AG04449 (cell line): ENCODE measurements around the gene RUSF1.

ENCODE experiments used
- CTCF ChIA-PET: fragments of 350-600 bp; formaldehyde crosslinking; extraction: SDS; loops from one replicate; lab custom pipeline; 2021; ENCODE audit warnings: antibody characterized with exemption; lab: Yijun Ruan, JAX
- POLR2A ChIA-PET: fragments of 400-600, 350-600 bp; formaldehyde crosslinking; extraction: SDS; loops from one replicate; lab custom pipeline; 2020; ENCODE audit warnings: antibody characterized with exemption, inconsistent platforms; lab: Yijun Ruan, JAX
- DNase-seq: peaks from one replicate; pipeline ENCODE4 v3.0.0-alpha.2; 2010; ENCODE audit warnings: low read depth, low spot score
- H3K4me3 ChIP-seq: 2 replicates; pipeline ENCODE4 v1.5.1; 2011; ENCODE audit warnings: low read depth, mild to moderate bottlenecking, control low read depth, low read length
- CTCF ChIP-seq: IDR thresholded peaks from one replicate; pipeline ENCODE4 v1.5.1; 2011; ENCODE audit warnings: mild to moderate bottlenecking, moderate library complexity, low read length, control low read depth, inconsistent platforms; ENCODE audit not compliant: insufficient read depth; ENCODE audit errors: missing control alignments

RUSF1 gene

GRCh38 chr16:31467858-31468257 is 40.3 kb downstream of the RUSF1 start:
- CTCF ChIA-PET, result interaction anchor here (5.7 kb wide), 1 partner anchor 8 kb away, joined by 86 read pairs; the partner anchor contains the start of gene ARMC5
- no peak for DNase-seq
- POLR2A ChIA-PET, result no interaction called here
- no peak for TF ChIP-seq CTCF
- no peak overlapping the region for H3K4me3 ChIP-seq

DNA sequence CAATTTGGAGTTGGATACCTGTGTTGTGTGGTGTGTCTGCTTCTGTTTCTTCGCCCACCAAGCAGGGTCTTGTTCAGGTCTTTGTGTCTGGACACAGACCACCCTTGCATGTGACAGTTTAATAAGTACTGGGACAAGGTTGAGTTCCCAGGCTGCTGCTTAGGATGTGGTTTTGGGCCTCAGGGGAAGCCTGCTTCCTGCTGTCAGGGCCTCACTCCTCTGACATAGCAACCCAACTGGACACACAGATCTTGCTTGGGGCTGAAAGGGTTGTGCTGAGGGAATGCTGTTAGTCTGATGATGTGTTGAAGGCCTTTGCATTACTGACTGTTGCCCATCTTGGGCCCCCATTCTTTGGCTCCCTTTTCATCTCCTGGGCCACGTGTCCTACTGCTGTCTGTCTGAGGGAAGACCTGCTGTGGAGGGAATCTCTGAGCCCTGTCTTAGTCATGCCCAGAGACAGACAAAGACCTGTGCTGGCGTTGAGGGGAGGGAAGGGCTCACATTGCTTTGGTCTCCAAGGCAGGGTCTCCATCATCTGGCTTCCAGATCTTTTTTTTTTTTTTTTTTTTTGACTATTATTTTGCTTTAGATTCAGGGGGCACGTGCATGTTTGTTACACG is 40.9 kb downstream of the RUSF1 start:
- CTCF ChIA-PET, result no interaction called here
- POLR2A ChIA-PET, result no interaction called here
- DNase-seq, result no peak
- no peak overlapping the region for H3K4me3 ChIP-seq
- TF ChIP-seq CTCF, result no peak

DNA sequence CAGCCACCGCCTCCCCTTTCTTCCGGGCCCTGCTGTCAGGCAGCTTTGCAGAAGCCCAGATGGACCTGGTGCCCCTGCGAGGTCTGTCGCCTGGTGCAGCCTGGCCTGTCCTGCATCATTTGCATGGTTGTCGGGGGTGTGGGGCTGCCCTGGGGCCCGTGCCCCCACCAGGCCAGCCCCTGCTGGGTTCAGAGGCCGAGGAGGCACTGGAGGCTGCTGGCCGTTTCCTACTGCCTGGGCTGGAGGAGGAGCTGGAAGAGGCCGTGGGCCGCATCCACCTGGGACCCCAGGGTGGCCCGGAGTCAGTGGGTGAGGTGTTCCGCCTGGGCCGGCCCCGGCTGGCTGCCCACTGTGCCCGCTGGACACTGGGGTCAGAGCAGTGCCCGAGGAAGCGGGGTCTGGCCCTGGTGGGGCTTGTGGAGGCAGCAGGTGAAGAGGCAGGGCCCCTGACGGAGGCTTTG is 41.8 kb downstream of the RUSF1 start:
- CTCF ChIA-PET, result no interaction called here
- no peak overlapping the region for H3K4me3 ChIP-seq
- POLR2A ChIA-PET, result no interaction called here
- DNase-seq, result no peak
- TF ChIP-seq CTCF, result no peak

GRCh38 chr16:31465788-31466370 is 42.3 kb downstream of the RUSF1 start:
- ChIA-PET POLR2A (no interaction called here), CTCF (no interaction called here)
- TF ChIP-seq CTCF, result no peak
- H3K4me3 ChIP-seq, result no peak overlapping the region
- no peak for DNase-seq

GRCh38 chr16:31464781-31465260 is 43.4 kb downstream of the RUSF1 start:
- POLR2A ChIA-PET, result no interaction called here
- no peak for DNase-seq

More at GRCh38 chr16:31464781-31465260, 43.4 kb downstream of the RUSF1 start:
- no peak for TF ChIP-seq CTCF
- no peak overlapping the region for H3K4me3 ChIP-seq
- CTCF ChIA-PET, result no interaction called here
